ENCODE results near the gene AIPL1. TPM values are rescaled to one million over a fixed set of nuclear protein-coding genes. Genes with fewer than 3 reads are reported as not detected.

The AIPL1 gene
- total RNA-seq, 1 experiment from 2014 or later: not detected

GRCh38 chr17:6471531-6472465 lies 36.9 kb upstream of the AIPL1 start:
- intact Hi-C loops (cut with micrococcal nuclease; ENCODE audit: unreplicated experiment): no loop called here
- Histone ChIP-seq H3K4me3 (ENCODE audit: low read depth in 2 of 2, low read length in 2 of 2) (no peak overlapping the region), H3K27me3 (ENCODE audit: control insufficient read depth, insufficient read depth, low read length) (no peaks in the 10 kb centered on the region; the same call in 1 of the 2 replicates), H3K36me3 (ENCODE audit: control insufficient read depth, insufficient read depth, low read length) (no peaks in the 10 kb centered on the region), H3K9me3 (ENCODE audit: control insufficient read depth, insufficient read depth, low read depth, low read length) (no peaks in the 10 kb centered on the region), H3K4me1 (ENCODE audit: control insufficient read depth, insufficient read depth, low read length) (peaks cover 3% of the 10 kb centered on the region; the same call in 1 of the 2 replicates), H3K27ac (ENCODE audit: low read length) (no peak overlapping the region)
- ATAC-seq (peak; percentile 52; the same call in 1 of the 2 replicates), DNase-seq (ENCODE audit: low read depth, low spot score) (no peak)
- no TSS peak for BruUV-seq (replicated peaks)
- no peak for TF ChIP-seq REST (IDR thresholded peaks at IDR 0.05; ENCODE audit: insufficient read depth in 1 of 2, low read depth in 2 of 2, low read length in 1 of 2)
- no peak for TF ChIP-seq TCF7L2 (IDR thresholded peaks at IDR 0.05; ENCODE audit: low read depth, low read length)
- CTCF ChIA-PET: interaction anchor here (0.6 kb wide), 1 partner anchor 42 kb away, joined by 3 read pairs; no protein-coding TSS in a partner anchor
- in situ Hi-C loops (cut with HindIII; ENCODE audit: low pct_unique_long_range_greater_than_20kb, low sequenced_read_pairs): no loop called here
- POLR2A ChIA-PET: no interaction called here

GRCh38 chr17:6470751-6471521 lies 36.0 kb upstream of the AIPL1 start:
- no peak overlapping the region for H3K4me3 ChIP-seq (ENCODE audit: low read depth in 2 of 2, low read length in 2 of 2)
- H3K36me3 ChIP-seq (ENCODE audit: control insufficient read depth, insufficient read depth, low read length): no peaks in the 10 kb centered on the region
- DNase-seq (ENCODE audit: low read depth, low spot score): no peak
- no peaks in the 10 kb centered on the region for H3K9me3 ChIP-seq (ENCODE audit: control insufficient read depth, insufficient read depth, low read depth, low read length)
- CTCF ChIA-PET: no interaction called here
- in situ Hi-C loops (cut with HindIII; ENCODE audit: low pct_unique_long_range_greater_than_20kb, low sequenced_read_pairs) (no loop called here), intact Hi-C loops (cut with micrococcal nuclease; ENCODE audit: unreplicated experiment) (no loop called here)
- H3K27me3 ChIP-seq (ENCODE audit: control insufficient read depth, insufficient read depth, low read length): no peaks in the 10 kb centered on the region; the same call in 1 of the 2 replicates
- no TSS peak for BruUV-seq (replicated peaks)
- no peak overlapping the region for H3K27ac ChIP-seq (ENCODE audit: low read length)
- POLR2A ChIA-PET: no interaction called here
- peak; percentile 37; the same call in 1 of the 2 replicates for ATAC-seq
- TF ChIP-seq TCF7L2 (IDR thresholded peaks at IDR 0.05; ENCODE audit: low read depth, low read length) (no peak), REST (IDR thresholded peaks at IDR 0.05; ENCODE audit: insufficient read depth in 1 of 2, low read depth in 2 of 2, low read length in 1 of 2) (no peak), SIN3A (IDR thresholded peaks at IDR 0.05; ENCODE audit: borderline replicate concordance, insufficient read depth, low read depth, low read length) (no peak)
- peaks cover 3% of the 10 kb centered on the region; the same call in 1 of the 2 replicates for H3K4me1 ChIP-seq (ENCODE audit: control insufficient read depth, insufficient read depth, low read length)
